Measurements from ENCODE around the gene WNT7B.

The WNT7B gene

GRCh38 chr22:45911601-45912271 lies 65.2 kb downstream of the WNT7B start:
- no peaks in the 10 kb centered on the region for H3K36me3 ChIP-seq (ENCODE audit: control insufficient read depth, insufficient read depth, low read length)
- H3K4me1 ChIP-seq (ENCODE audit: control insufficient read depth, insufficient read depth, low read length) = peaks cover 8% of the 10 kb centered on the region
- H3K27me3 ChIP-seq (ENCODE audit: control insufficient read depth, insufficient read depth, low read length) = peaks cover 11% of the 10 kb centered on the region
- no peak overlapping the region for H3K4me3 ChIP-seq (ENCODE audit: low read length)
- H3K9me3 ChIP-seq (ENCODE audit: control insufficient read depth, low read length) = no peaks in the 10 kb centered on the region
- no peak overlapping the region for H3K9ac ChIP-seq (ENCODE audit: low read length)

- Histone ChIP-seq H3K27me3 (ENCODE audit: control insufficient read depth, insufficient read depth, low read length) (peaks cover 17% of the 10 kb centered on the region), H3K4me3 (ENCODE audit: low read length) (no peak overlapping the region), H3K36me3 (ENCODE audit: control insufficient read depth, insufficient read depth, low read length) (no peaks in the 10 kb centered on the region), H3K9me3 (ENCODE audit: control insufficient read depth, low read length) (no peaks in the 10 kb centered on the region), H3K4me1 (ENCODE audit: control insufficient read depth, insufficient read depth, low read length) (peaks cover 8% of the 10 kb centered on the region), H3K9ac (ENCODE audit: low read length) (no peak overlapping the region)
These were observed 66.0 kb downstream of the WNT7B start for GRCh38 chr22:45910928-45911467.

GRCh38 chr22:45908961-45909360 lies 68.0 kb downstream of the WNT7B start:
- no peaks in the 10 kb centered on the region for H3K36me3 ChIP-seq (ENCODE audit: control insufficient read depth, insufficient read depth, low read length)
- H3K27me3 ChIP-seq (ENCODE audit: control insufficient read depth, insufficient read depth, low read length) = peaks cover 25% of the 10 kb centered on the region

GRCh38 chr22:45907996-45908395 lies 69.0 kb downstream of the WNT7B start:
- H3K9ac ChIP-seq (ENCODE audit: low read length) = no peak overlapping the region
- H3K9me3 ChIP-seq (ENCODE audit: control insufficient read depth, low read length) = no peaks in the 10 kb centered on the region
- H3K4me1 ChIP-seq (ENCODE audit: control insufficient read depth, insufficient read depth, low read length) = peaks cover 8% of the 10 kb centered on the region
- no peak overlapping the region for H3K4me3 ChIP-seq (ENCODE audit: low read length)
- peaks cover 31% of the 10 kb centered on the region for H3K27me3 ChIP-seq (ENCODE audit: control insufficient read depth, insufficient read depth, low read length)
- no peaks in the 10 kb centered on the region for H3K36me3 ChIP-seq (ENCODE audit: control insufficient read depth, insufficient read depth, low read length)

More at GRCh38 chr22:45908961-45909360, 68.0 kb downstream of the WNT7B start:
- no peak overlapping the region for H3K9ac ChIP-seq (ENCODE audit: low read length)
- no peak overlapping the region for H3K4me3 ChIP-seq (ENCODE audit: low read length)
- H3K4me1 ChIP-seq (ENCODE audit: control insufficient read depth, insufficient read depth, low read length) = peaks cover 8% of the 10 kb centered on the region
- H3K9me3 ChIP-seq (ENCODE audit: control insufficient read depth, low read length) = no peaks in the 10 kb centered on the region

GRCh38 chr22:45907378-45907777 lies 69.6 kb downstream of the WNT7B start:
- peaks cover 5% of the 10 kb centered on the region for H3K4me1 ChIP-seq (ENCODE audit: control insufficient read depth, insufficient read depth, low read length)
- H3K36me3 ChIP-seq (ENCODE audit: control insufficient read depth, insufficient read depth, low read length) = no peaks in the 10 kb centered on the region
- H3K9ac ChIP-seq (ENCODE audit: low read length) = no peak overlapping the region
- H3K9me3 ChIP-seq (ENCODE audit: control insufficient read depth, low read length) = no peaks in the 10 kb centered on the region
- H3K27me3 ChIP-seq (ENCODE audit: control insufficient read depth, insufficient read depth, low read length) = peaks cover 25% of the 10 kb centered on the region
- no peak overlapping the region for H3K4me3 ChIP-seq (ENCODE audit: low read length)

- H3K36me3 ChIP-seq (ENCODE audit: control insufficient read depth, insufficient read depth, low read length) = no peaks in the 10 kb centered on the region
- H3K4me1 ChIP-seq (ENCODE audit: control insufficient read depth, insufficient read depth, low read length) = peaks cover under 1% of the 10 kb centered on the region
- H3K9ac ChIP-seq (ENCODE audit: low read length) = no peak overlapping the region
- no peak overlapping the region for H3K4me3 ChIP-seq (ENCODE audit: low read length)
- peaks cover 24% of the 10 kb centered on the region for H3K27me3 ChIP-seq (ENCODE audit: control insufficient read depth, insufficient read depth, low read length)
- H3K9me3 ChIP-seq (ENCODE audit: control insufficient read depth, low read length) = no peaks in the 10 kb centered on the region
These were observed 70.0 kb downstream of the WNT7B start for GRCh38 chr22:45906946-45907345.

GRCh38 chr22:45905924-45906865 lies 70.8 kb downstream of the WNT7B start:
- no peaks in the 10 kb centered on the region for H3K9me3 ChIP-seq (ENCODE audit: control insufficient read depth, low read length)
- H3K9ac ChIP-seq (ENCODE audit: low read length) = no peak overlapping the region
- peaks cover 20% of the 10 kb centered on the region for H3K27me3 ChIP-seq (ENCODE audit: control insufficient read depth, insufficient read depth, low read length)
- no peaks in the 10 kb centered on the region for H3K36me3 ChIP-seq (ENCODE audit: control insufficient read depth, insufficient read depth, low read length)
- no peak overlapping the region for H3K4me3 ChIP-seq (ENCODE audit: low read length)
- H3K4me1 ChIP-seq (ENCODE audit: control insufficient read depth, insufficient read depth, low read length) = no peaks in the 10 kb centered on the region

GRCh38 chr22:45905326-45905923 lies 71.5 kb downstream of the WNT7B start:
- H3K27me3 ChIP-seq (ENCODE audit: control insufficient read depth, insufficient read depth, low read length) = peaks cover 20% of the 10 kb centered on the region
- no peak overlapping the region for H3K4me3 ChIP-seq (ENCODE audit: low read length)

GRCh38 chr22:45904236-45904635 lies 72.7 kb downstream of the WNT7B start:
- peaks cover 20% of the 10 kb centered on the region for H3K27me3 ChIP-seq (ENCODE audit: control insufficient read depth, insufficient read depth, low read length)

More at GRCh38 chr22:45905326-45905923, 71.5 kb downstream of the WNT7B start:
- Histone ChIP-seq H3K4me1 (ENCODE audit: control insufficient read depth, insufficient read depth, low read length) (no peaks in the 10 kb centered on the region), H3K9ac (ENCODE audit: low read length) (no peak overlapping the region), H3K9me3 (ENCODE audit: control insufficient read depth, low read length) (no peaks in the 10 kb centered on the region), H3K36me3 (ENCODE audit: control insufficient read depth, insufficient read depth, low read length) (no peaks in the 10 kb centered on the region)

GRCh38 chr22:45903355-45904135 lies 73.4 kb downstream of the WNT7B start:
- no peak overlapping the region for H3K4me3 ChIP-seq (ENCODE audit: low read length)
- H3K4me1 ChIP-seq (ENCODE audit: control insufficient read depth, insufficient read depth, low read length) = no peaks in the 10 kb centered on the region
- no peaks in the 10 kb centered on the region for H3K36me3 ChIP-seq (ENCODE audit: control insufficient read depth, insufficient read depth, low read length)
- no peaks in the 10 kb centered on the region for H3K9me3 ChIP-seq (ENCODE audit: control insufficient read depth, low read length)
- H3K9ac ChIP-seq (ENCODE audit: low read length) = no peak overlapping the region
- H3K27me3 ChIP-seq (ENCODE audit: control insufficient read depth, insufficient read depth, low read length) = peaks cover 20% of the 10 kb centered on the region

More at GRCh38 chr22:45904236-45904635, 72.7 kb downstream of the WNT7B start:
- Histone ChIP-seq H3K36me3 (ENCODE audit: control insufficient read depth, insufficient read depth, low read length) (no peaks in the 10 kb centered on the region), H3K9me3 (ENCODE audit: control insufficient read depth, low read length) (no peaks in the 10 kb centered on the region), H3K9ac (ENCODE audit: low read length) (no peak overlapping the region), H3K4me3 (ENCODE audit: low read length) (no peak overlapping the region), H3K4me1 (ENCODE audit: control insufficient read depth, insufficient read depth, low read length) (no peaks in the 10 kb centered on the region)

GRCh38 chr22:45897736-45898135 lies 79.2 kb downstream of the WNT7B start:
- Histone ChIP-seq H3K9me3 (ENCODE audit: control insufficient read depth, low read length) (no peaks in the 10 kb centered on the region), H3K36me3 (ENCODE audit: control insufficient read depth, insufficient read depth, low read length) (no peaks in the 10 kb centered on the region), H3K27me3 (ENCODE audit: control insufficient read depth, insufficient read depth, low read length) (peaks cover 9% of the 10 kb centered on the region), H3K9ac (ENCODE audit: low read length) (no peak overlapping the region), H3K4me3 (ENCODE audit: low read length) (no peak overlapping the region), H3K4me1 (ENCODE audit: control insufficient read depth, insufficient read depth, low read length) (no peaks in the 10 kb centered on the region)
